K562 (cell line): ENCODE measurements around the gene RBM22. TPM values are rescaled to one million over a fixed set of nuclear protein-coding genes. Genes with fewer than 3 reads are reported as not detected.

Experiments used
- ATAC-seq: fragments of 200-7000 bp; cut with Tn5 transposase; 3 replicates; pipeline ENCODE4 v1.9.1; 2020; ENCODE audit warnings: moderate library complexity
- BruUV-seq: library from RNA; stranded (reverse); fragments of 400-500 nt; replicated peaks from 2 replicates; lab custom pipeline; 2021; lab: Mats Ljungman, UMichigan
- CTCF ChIA-PET: fragments of 300-600 bp; formaldehyde crosslinking; extraction: SDS; loops from one replicate; lab custom pipeline; 2021; ENCODE audit warnings: low intra/inter-chr PET ratio; lab: Yijun Ruan, JAX
- POLR2A ChIA-PET: fragments of 300-600, 350-650 bp; sonication (Branson Sonifier 250); formaldehyde crosslinking; extraction: SDS; loops from one replicate; lab custom pipeline; 2021; ENCODE audit warnings: antibody characterized with exemption, inconsistent platforms; lab: Yijun Ruan, JAX
- DNase-seq, 4 experiments: peaks; one replicate each; pipeline versions ENCODE4 v3.0.0 to v3.0.0-alpha.2; 2011 to 2018; ENCODE audit warnings: low spot score in 3 of 4, mixed read lengths in 3 of 4; ENCODE audit errors: extremely low read depth in 1 of 4
- FAIRE-seq: peaks from 2 replicates; lab custom pipeline; 2011; peaks lifted over from hg19 to GRCh38; lab: Jason Lieb, UNC
- H2AFZ ChIP-seq: 2 replicates; pipeline ENCODE4 v1.6.0; 2011; ENCODE audit warnings: low read depth, low read length, control low read depth, inconsistent platforms
- H3K27ac ChIP-seq: fragments of 200-600 bp; 3 replicates; pipeline ENCODE4 v1.8.0; 2011; ENCODE audit warnings: low read depth, mild to moderate bottlenecking, control low read depth, inconsistent platforms, low read length, moderate library complexity, mixed read lengths; ENCODE audit errors: extremely low read depth
- H3K27me3 ChIP-seq, 2 experiments: fragments of 300-600 bp in 1 of 2; 2 replicates in 1 of 2; 3 replicates in 1 of 2; pipeline versions ENCODE4 v1.6.0 to v1.8.0; 2011; ENCODE audit warnings: inconsistent platforms in 2 of 2, low read length in 2 of 2, mild to moderate bottlenecking in 1 of 2, mixed read lengths in 1 of 2, moderate library complexity in 1 of 2; ENCODE audit not compliant: control insufficient read depth in 2 of 2, insufficient read depth in 2 of 2
- H3K36me3 ChIP-seq: fragments of 300-600 bp; 3 replicates; pipeline ENCODE4 v1.8.0; 2011; ENCODE audit warnings: mild to moderate bottlenecking, low read length, inconsistent platforms; ENCODE audit not compliant: control insufficient read depth, insufficient read depth
- H3K4me1 ChIP-seq, 2 experiments: fragments of 200-600 bp in 1 of 2; replicated peaks in 1 of 2; 2 replicates in 1 of 2; 3 replicates in 1 of 2; pipeline versions ENCODE4 v1.5.1 to v1.8.0; 2011; ENCODE audit warnings: inconsistent platforms in 2 of 2, low read length in 2 of 2, mild to moderate bottlenecking in 1 of 2, mixed read lengths in 1 of 2, moderate library complexity in 1 of 2; ENCODE audit not compliant: control insufficient read depth in 2 of 2, insufficient read depth in 2 of 2
- H3K4me2 ChIP-seq: 2 replicates; pipeline ENCODE4 v1.6.1; 2011; ENCODE audit warnings: low read length, control low read depth, inconsistent platforms, mixed read lengths; ENCODE audit not compliant: insufficient read depth
- H3K4me3 ChIP-seq: fragments of 200-600 bp; sonication (generic), shearing (Covaris generic); 2 replicates; pipeline ENCODE4 v1.5.1; 2016; ENCODE audit warnings: control low read depth, inconsistent platforms
- H3K79me2 ChIP-seq: fragments of 200-600 bp; 3 replicates; pipeline ENCODE4 v1.8.0; 2011; ENCODE audit warnings: low read length, inconsistent platforms; ENCODE audit not compliant: control insufficient read depth, insufficient read depth
- H3K9ac ChIP-seq, 2 experiments: 2 replicates each; pipeline versions ENCODE4 v1.6.0 to v1.6.1; 2011; ENCODE audit warnings: low read depth in 2 of 2, low read length in 2 of 2, control low read depth in 1 of 2, inconsistent platforms in 1 of 2, mild to moderate bottlenecking in 1 of 2, mixed read lengths in 1 of 2; ENCODE audit not compliant: insufficient read depth in 1 of 2
- H3K9me1 ChIP-seq: one replicate; pipeline ENCODE4 v1.6.0; 2011; ENCODE audit warnings: inconsistent platforms, mild to moderate bottlenecking, low read length, moderate library complexity; ENCODE audit not compliant: control insufficient read depth, insufficient read depth
- H3K9me3 ChIP-seq: replicated peaks from 2 replicates; pipeline ENCODE4 v1.5.1; 2011; ENCODE audit warnings: low read depth, low read length, inconsistent platforms; ENCODE audit not compliant: control insufficient read depth, insufficient read depth
- H4K20me1 ChIP-seq: replicated peaks from 2 replicates; pipeline ENCODE4 v1.6.1; 2011; ENCODE audit warnings: low read length, inconsistent platforms, mixed read lengths; ENCODE audit not compliant: control insufficient read depth, insufficient read depth
- ARID1B ChIP-seq: fragments of 450-650 bp; IDR thresholded peaks from 2 replicates; pipeline ENCODE4 v1.6.1; 2016; ENCODE audit warnings: antibody characterized with exemption, mild to moderate bottlenecking, inconsistent platforms
- BMI1 ChIP-seq: fragments of 150-350 bp; IDR thresholded peaks from 2 replicates; pipeline ENCODE4 v1.6.1; 2014; ENCODE audit warnings: low read length
- FOSL1 ChIP-seq: fragments of 200-800 bp; sonication (Bioruptor generic); conservative IDR thresholded peaks from 2 replicates; pipeline ENCODE4 v1.6.1; 2016; ENCODE audit warnings: missing genetic modification characterization, missing compliant biosample characterization
- GTF2E2 ChIP-seq: fragments of 200-800 bp; sonication (Bioruptor generic); IDR thresholded peaks from 2 replicates; pipeline ENCODE4 v1.6.1; 2016; ENCODE audit warnings: missing genetic modification characterization, missing compliant biosample characterization
- MAFF ChIP-seq: IDR thresholded peaks from 2 replicates; pipeline ENCODE4 v1.6.1; 2012; ENCODE audit warnings: low read length, improper control_type of control experiment
- SIN3B ChIP-seq: fragments of 450-650 bp; IDR thresholded peaks from 2 replicates; pipeline ENCODE4 v1.6.1; 2017; ENCODE audit warnings: low read depth, mild to moderate bottlenecking, moderate library complexity
- STAG1 ChIP-seq: sonication (generic); formaldehyde crosslinking; IDR thresholded peaks from 2 replicates; pipeline ENCODE4 v1.5.0; 2020; ENCODE audit warnings: missing genetic modification reagents, borderline replicate concordance
- THAP7 ChIP-seq: fragments of 250-450 bp; sonication (Bioruptor Pico); IDR thresholded peaks from 2 replicates; pipeline ENCODE4 v1.5.0; 2021
- WHSC1 ChIP-seq: IDR thresholded peaks from one replicate; pipeline ENCODE4 v1.6.1; 2012; ENCODE audit warnings: low read length, control low read depth, inconsistent platforms
- ZFP30 ChIP-seq: fragments of 250-450 bp; sonication (Bioruptor Pico); IDR thresholded peaks from 2 replicates; pipeline ENCODE4 v1.8.0; 2022; ENCODE audit warnings: moderate library complexity, mild to moderate bottlenecking, inconsistent platforms, borderline replicate concordance
- ZNF184 ChIP-seq: sonication (generic); formaldehyde crosslinking; IDR thresholded peaks from 2 replicates; pipeline ENCODE4 v1.5.0; 2020; ENCODE audit warnings: missing genetic modification reagents
- ZNF324 ChIP-seq: fragments of 250-450 bp; sonication (Bioruptor Pico); IDR thresholded peaks from 2 replicates; pipeline ENCODE4 v1.4.0; 2020; ENCODE audit warnings: mild to moderate bottlenecking
- ZNF766 ChIP-seq: fragments of 200-800 bp; sonication (Bioruptor generic); conservative IDR thresholded peaks from 2 replicates; pipeline ENCODE4 v1.6.1; 2016; ENCODE audit warnings: missing genetic modification characterization, missing compliant biosample characterization
- WGBS: fragments of 100-300 bp; shearing (Covaris generic); methylation state at CpG from one replicate; pipeline ENCODE4 v1.1.6; 2016; ENCODE audit warnings: low coverage, mixed read lengths; ENCODE audit not compliant: insufficient coverage; ENCODE audit errors: missing lambda C conversion rate; 5-methylcytosine and 5-hydroxymethylcytosine counted together
- in situ Hi-C: fragments of 300-500 bp; cut with MboI; formaldehyde crosslinking; loops from 4 replicates; pipeline ENCODE4 v1.15.0; 2018; ENCODE audit warnings: inconsistent platforms, mixed read lengths
- intact Hi-C: fragments of 100-400 bp; cut with micrococcal nuclease; formaldehyde crosslinking; loops from 2 replicates; pipeline ENCODE4 v1.14.2; 2022
- polyA plus RNA-seq, 8 experiments: library from polyadenylated mRNA; depleted of rRNA in 4 of 8; stranded (reverse) in 5 of 8; unstranded in 3 of 8; fragments of >200 nt; fragmentation: Nextera tagmentation in 2 of 8; fragmentation: Illumina TruSeq in 1 of 8; extraction: Ambion mirVana in 2 of 8; extraction: Trizol in 1 of 8; gene quantifications; 2 replicates each; pipeline versions ENCODE4 v1.2.1 to v1.2.3, GENCODE V29; 2011 to 2014; ENCODE audit warnings: inconsistent platforms in 1 of 8, missing spikeins in 1 of 8
- total RNA-seq, 7 experiments: library from RNA; depleted of rRNA in 6 of 7; stranded (reverse); fragments of >200 nt in 6 of 7; fragmentation: Illumina TruSeq in 2 of 7; extraction: Trizol in 2 of 7; gene quantifications; 2 replicates each; pipeline versions ENCODE4 v1.2.1 to v1.2.3, GENCODE V29; 2011 to 2021; ENCODE audit warnings: low replicate concordance in 1 of 7
- TF ChIP-seq, protein P1 (sequence below), 2 experiments: fragments of 450-650 bp; IDR thresholded peaks; 2 replicates each; pipeline ENCODE4 v1.6.1; 2016
- TF ChIP-seq, protein P2 (sequence below): fragments of 450-650 bp; formaldehyde crosslinking; conservative IDR thresholded peaks from 2 replicates; pipeline ENCODE4 v1.4.0; 2022; ENCODE audit warnings: mild to moderate bottlenecking, missing genetic modification characterization
- TF ChIP-seq, protein P3 (sequence below): fragments of 450-650 bp; IDR thresholded peaks from 2 replicates; pipeline ENCODE4 v1.6.1; 2014; ENCODE audit warnings: low read depth, mild to moderate bottlenecking, moderate library complexity, borderline replicate concordance

Gene RBM22
- total and polyA plus RNA-seq, 9 of the 15 experiments (the other 6 are each of a cell fraction or from before 2014, with no cell fraction given), result 31.3 to 82.2 (median 44.8) TPM

DNA sequence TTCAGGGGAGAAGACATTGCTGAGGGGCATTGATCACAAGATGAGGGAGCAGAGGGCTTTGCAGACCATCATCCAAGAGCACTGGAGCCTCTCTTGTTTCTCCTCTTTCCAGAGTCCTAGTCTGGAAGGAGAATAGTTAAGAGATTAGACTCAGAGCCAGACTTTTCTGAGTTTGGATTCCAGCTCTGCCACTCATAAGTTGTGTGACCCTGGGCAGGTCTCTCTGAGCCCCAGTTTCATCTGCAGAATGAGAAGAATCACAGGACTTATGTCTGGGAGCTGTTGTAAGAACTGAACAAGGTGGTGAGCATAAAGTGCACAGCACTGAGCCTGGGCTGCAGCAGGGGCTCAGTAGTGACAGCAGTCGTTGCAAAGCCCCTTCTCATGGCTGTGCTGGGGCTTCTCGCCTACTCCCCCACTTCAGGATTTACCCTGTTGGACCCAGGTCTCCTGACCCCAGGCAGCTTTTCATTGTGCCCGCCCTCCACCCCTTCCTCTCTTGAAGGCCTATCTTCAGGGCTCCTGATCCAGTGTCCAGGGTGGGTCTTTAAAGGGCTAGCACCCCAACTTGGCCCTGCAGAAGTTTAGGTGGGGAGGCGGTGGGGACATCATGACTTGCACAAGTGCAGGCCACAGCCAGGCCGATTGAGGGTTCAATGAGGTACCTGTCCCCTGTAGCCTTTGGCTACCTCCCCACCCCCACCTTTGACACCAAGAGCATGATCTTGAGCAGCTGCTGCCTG, 58.9 kb downstream of the RBM22 start (continued):
- TF ChIP-seq, protein P1, sequence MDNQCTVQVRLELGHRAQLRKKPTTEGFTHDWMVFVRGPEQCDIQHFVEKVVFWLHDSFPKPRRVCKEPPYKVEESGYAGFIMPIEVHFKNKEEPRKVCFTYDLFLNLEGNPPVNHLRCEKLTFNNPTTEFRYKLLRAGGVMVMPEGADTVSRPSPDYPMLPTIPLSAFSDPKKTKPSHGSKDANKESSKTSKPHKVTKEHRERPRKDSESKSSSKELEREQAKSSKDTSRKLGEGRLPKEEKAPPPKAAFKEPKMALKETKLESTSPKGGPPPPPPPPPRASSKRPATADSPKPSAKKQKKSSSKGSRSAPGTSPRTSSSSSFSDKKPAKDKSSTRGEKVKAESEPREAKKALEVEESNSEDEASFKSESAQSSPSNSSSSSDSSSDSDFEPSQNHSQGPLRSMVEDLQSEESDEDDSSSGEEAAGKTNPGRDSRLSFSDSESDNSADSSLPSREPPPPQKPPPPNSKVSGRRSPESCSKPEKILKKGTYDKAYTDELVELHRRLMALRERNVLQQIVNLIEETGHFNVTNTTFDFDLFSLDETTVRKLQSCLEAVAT (IDR thresholded peaks at IDR 0.05), result no peak
- TF ChIP-seq WHSC1 (no peak), MAFF (no peak), GTF2E2 (no peak)

DNA sequence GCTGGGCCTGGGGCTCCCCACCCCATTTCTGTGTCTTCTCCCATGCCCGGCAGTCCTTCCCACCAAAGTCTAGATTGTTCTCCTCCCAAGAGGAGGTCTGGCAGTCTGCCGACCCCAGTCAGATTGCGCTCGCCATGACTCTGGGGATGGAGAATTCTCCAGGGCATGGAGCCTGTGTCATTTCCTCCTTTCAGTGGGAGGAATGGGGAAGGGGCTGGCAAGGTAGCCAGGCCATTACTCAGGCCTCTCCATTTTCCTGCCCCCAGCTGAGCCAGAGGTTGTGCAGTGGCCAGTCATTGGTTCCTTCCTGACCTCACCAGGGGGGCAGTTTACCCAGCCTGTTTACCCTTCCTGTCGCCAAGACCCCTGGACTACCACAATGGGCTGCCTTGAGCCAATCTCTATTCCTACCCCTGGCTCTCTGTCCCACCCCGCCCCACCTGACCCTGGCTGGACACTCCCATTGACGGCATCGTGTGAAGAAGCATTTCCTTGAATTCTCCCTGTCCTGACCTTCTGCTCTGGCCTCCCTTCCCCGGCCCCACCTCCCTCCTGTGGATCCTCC, 59.8 kb downstream of the RBM22 start:
- H3K79me2 ChIP-seq, result no peaks in the 10 kb centered on the region
- no peaks in the 10 kb centered on the region for H3K9me3 ChIP-seq
- H3K4me2 ChIP-seq, result no peak overlapping the region
- CTCF ChIA-PET, result interaction anchor here (0.7 kb wide), 1 partner anchor 80 kb away, joined by 3 read pairs; no protein-coding TSS in a partner anchor
- H3K4me1 ChIP-seq, result peaks cover 11 to 18% of the 10 kb centered on the region in 2 experiments
- WGBS, result 4% methylated on average over 8 of the region's 9 CpGs
- no peak overlapping the region for H2AFZ ChIP-seq
- DNase-seq, result no peak
- no peak for FAIRE-seq
- no peaks in the 10 kb centered on the region for H3K9me1 ChIP-seq
- in situ Hi-C loops, result no loop called here
- no peaks in the 10 kb centered on the region for H3K36me3 ChIP-seq
- peaks cover 16% of the 10 kb centered on the region for H4K20me1 ChIP-seq
- peak; percentile 18; the same call in 1 of the 3 replicates for ATAC-seq
- no peak overlapping the region for H3K27ac ChIP-seq
- 0 out of 4 replicates have a peak overlapping the region, but pooled peaks of 1 of the 2 experiments have one; percentile 5 for H3K9ac ChIP-seq
- BruUV-seq, result no TSS peak
- H3K4me3 ChIP-seq, result no peak overlapping the region
- POLR2A ChIA-PET, result interaction anchor here (0.9 to 1.1 kb wide), 2 partner anchors 9 to 62 kb away, joined by 3 to 4 read pairs; no protein-coding TSS in a partner anchor
- intact Hi-C loops, result no loop called here
- H3K27me3 ChIP-seq, result peaks cover 8 to 26% of the 10 kb centered on the region in 2 experiments; a peak in 3 of 5 replicates
- TF ChIP-seq THAP7 (CRISPR knock-in tag) (no peak), ZNF184 (CRISPR knock-in tag) (no peak), SIN3B (no peak), BMI1 (no peak), ZNF766 (CRISPR knock-in tag) (no peak), ZFP30 (CRISPR knock-in tag) (no peak), STAG1 (CRISPR knock-in tag) (no peak), FOSL1 (no peak), ZNF324 (CRISPR knock-in tag) (no peak), ARID1B (no peak)
- TF ChIP-seq, protein P2, sequence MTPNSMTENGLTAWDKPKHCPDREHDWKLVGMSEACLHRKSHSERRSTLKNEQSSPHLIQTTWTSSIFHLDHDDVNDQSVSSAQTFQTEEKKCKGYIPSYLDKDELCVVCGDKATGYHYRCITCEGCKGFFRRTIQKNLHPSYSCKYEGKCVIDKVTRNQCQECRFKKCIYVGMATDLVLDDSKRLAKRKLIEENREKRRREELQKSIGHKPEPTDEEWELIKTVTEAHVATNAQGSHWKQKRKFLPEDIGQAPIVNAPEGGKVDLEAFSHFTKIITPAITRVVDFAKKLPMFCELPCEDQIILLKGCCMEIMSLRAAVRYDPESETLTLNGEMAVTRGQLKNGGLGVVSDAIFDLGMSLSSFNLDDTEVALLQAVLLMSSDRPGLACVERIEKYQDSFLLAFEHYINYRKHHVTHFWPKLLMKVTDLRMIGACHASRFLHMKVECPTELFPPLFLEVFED (CRISPR knock-in tag), result no peak
- TF ChIP-seq, protein P3, sequence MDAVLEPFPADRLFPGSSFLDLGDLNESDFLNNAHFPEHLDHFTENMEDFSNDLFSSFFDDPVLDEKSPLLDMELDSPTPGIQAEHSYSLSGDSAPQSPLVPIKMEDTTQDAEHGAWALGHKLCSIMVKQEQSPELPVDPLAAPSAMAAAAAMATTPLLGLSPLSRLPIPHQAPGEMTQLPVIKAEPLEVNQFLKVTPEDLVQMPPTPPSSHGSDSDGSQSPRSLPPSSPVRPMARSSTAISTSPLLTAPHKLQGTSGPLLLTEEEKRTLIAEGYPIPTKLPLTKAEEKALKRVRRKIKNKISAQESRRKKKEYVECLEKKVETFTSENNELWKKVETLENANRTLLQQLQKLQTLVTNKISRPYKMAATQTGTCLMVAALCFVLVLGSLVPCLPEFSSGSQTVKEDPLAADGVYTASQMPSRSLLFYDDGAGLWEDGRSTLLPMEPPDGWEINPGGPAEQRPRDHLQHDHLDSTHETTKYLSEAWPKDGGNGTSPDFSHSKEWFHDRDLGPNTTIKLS, result no peak
